C4-2B (cell line): Measurements from ENCODE around the gene INPP5F.
A peak's percentile ranks its signal among the peaks of the same experiment; 100 is the strongest.

Experiments used
- H3K27ac ChIP-seq: fragments of 450-650 bp; 2 replicates; pipeline ENCODE4 v1.5.1; 2017
- ZFX ChIP-seq: fragments of 450-650 bp; IDR thresholded peaks from 2 replicates; pipeline ENCODE4 v1.6.1; 2017
- TF ChIP-seq, protein P1 (sequence below): fragments of 450-650 bp; conservative IDR thresholded peaks from 2 replicates; pipeline ENCODE4 v1.5.1; 2017; ENCODE audit warnings: mild to moderate bottlenecking

INPP5F gene, protein sequence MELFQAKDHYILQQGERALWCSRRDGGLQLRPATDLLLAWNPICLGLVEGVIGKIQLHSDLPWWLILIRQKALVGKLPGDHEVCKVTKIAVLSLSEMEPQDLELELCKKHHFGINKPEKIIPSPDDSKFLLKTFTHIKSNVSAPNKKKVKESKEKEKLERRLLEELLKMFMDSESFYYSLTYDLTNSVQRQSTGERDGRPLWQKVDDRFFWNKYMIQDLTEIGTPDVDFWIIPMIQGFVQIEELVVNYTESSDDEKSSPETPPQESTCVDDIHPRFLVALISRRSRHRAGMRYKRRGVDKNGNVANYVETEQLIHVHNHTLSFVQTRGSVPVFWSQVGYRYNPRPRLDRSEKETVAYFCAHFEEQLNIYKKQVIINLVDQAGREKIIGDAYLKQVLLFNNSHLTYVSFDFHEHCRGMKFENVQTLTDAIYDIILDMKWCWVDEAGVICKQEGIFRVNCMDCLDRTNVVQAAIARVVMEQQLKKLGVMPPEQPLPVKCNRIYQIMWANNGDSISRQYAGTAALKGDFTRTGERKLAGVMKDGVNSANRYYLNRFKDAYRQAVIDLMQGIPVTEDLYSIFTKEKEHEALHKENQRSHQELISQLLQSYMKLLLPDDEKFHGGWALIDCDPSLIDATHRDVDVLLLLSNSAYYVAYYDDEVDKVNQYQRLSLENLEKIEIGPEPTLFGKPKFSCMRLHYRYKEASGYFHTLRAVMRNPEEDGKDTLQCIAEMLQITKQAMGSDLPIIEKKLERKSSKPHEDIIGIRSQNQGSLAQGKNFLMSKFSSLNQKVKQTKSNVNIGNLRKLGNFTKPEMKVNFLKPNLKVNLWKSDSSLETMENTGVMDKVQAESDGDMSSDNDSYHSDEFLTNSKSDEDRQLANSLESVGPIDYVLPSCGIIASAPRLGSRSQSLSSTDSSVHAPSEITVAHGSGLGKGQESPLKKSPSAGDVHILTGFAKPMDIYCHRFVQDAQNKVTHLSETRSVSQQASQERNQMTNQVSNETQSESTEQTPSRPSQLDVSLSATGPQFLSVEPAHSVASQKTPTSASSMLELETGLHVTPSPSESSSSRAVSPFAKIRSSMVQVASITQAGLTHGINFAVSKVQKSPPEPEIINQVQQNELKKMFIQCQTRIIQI

DNA sequence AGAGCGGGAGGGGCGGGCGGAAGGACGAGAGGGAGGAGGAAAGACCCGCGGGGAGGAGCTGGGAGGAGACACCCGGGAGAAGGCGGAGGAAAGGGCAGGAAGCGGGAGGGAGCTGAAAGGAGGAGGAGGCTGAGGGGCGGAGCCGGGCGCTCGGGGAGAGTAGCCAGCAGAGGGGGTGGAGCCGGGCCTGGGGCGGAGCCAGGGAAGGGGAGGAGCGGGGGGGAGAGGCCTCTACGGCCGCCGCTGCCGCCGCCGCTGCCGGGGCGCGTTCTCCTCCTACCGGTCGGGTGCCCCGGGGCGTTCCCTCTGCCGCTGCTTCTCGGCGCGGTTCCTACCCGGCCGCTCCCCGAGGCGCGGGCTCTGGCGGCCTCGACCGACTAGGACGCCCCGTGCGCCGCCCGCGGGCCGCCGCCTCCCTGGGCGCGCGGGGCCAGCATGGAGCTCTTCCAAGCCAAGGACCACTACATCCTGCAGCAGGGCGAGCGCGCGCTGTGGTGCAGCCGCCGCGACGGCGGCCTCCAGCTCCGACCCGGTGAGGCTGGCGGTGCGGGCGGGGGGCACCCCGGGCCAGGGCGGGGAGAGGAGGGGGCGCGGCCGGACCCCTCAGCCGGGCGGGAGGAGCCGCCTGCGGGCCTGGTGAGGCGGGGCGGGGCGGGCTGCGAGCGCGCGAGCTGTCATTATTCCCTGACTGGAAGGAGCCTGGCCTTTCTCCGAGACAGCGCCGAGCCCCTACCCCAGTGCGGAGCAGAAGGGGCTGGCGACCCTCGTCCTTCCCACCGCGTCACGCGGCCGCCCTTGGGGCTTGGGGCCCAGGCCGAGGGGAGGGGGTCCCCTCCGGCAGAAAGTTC lies at the start of gene INPP5F:
TSS of gene INPP5F (plus strand) at position 223 of the 848 bp plus-strand sequence. CDS start at position 436, 213 bp downstream.
- peak within 1 kb of the TSS; percentile 79 for H3K27ac ChIP-seq
- TF ChIP-seq, protein P1, sequence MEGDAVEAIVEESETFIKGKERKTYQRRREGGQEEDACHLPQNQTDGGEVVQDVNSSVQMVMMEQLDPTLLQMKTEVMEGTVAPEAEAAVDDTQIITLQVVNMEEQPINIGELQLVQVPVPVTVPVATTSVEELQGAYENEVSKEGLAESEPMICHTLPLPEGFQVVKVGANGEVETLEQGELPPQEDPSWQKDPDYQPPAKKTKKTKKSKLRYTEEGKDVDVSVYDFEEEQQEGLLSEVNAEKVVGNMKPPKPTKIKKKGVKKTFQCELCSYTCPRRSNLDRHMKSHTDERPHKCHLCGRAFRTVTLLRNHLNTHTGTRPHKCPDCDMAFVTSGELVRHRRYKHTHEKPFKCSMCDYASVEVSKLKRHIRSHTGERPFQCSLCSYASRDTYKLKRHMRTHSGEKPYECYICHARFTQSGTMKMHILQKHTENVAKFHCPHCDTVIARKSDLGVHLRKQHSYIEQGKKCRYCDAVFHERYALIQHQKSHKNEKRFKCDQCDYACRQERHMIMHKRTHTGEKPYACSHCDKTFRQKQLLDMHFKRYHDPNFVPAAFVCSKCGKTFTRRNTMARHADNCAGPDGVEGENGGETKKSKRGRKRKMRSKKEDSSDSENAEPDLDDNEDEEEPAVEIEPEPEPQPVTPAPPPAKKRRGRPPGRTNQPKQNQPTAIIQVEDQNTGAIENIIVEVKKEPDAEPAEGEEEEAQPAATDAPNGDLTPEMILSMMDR: peak; percentile 24
- TF ChIP-seq ZFX: peak; percentile 51

DNA sequence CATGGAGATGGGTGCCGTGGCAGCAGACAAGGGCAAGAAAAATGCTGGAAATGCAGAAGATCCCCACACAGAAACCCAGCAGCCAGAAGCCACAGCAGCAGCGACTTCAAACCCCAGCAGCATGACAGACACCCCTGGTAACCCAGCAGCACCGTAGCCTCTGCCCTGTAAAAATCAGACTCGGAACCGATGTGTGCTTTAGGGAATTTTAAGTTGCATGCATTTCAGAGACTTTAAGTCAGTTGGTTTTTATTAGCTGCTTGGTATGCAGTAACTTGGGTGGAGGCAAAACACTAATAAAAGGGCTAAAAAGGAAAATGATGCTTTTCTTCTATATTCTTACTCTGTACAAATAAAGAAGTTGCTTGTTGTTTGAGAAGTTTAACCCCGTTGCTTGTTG lies 48.7 kb upstream of the INPP5F start:
- TF ChIP-seq, protein P1: no peak
- TF ChIP-seq ZFX: no peak
- no peak overlapping the region for H3K27ac ChIP-seq

DNA sequence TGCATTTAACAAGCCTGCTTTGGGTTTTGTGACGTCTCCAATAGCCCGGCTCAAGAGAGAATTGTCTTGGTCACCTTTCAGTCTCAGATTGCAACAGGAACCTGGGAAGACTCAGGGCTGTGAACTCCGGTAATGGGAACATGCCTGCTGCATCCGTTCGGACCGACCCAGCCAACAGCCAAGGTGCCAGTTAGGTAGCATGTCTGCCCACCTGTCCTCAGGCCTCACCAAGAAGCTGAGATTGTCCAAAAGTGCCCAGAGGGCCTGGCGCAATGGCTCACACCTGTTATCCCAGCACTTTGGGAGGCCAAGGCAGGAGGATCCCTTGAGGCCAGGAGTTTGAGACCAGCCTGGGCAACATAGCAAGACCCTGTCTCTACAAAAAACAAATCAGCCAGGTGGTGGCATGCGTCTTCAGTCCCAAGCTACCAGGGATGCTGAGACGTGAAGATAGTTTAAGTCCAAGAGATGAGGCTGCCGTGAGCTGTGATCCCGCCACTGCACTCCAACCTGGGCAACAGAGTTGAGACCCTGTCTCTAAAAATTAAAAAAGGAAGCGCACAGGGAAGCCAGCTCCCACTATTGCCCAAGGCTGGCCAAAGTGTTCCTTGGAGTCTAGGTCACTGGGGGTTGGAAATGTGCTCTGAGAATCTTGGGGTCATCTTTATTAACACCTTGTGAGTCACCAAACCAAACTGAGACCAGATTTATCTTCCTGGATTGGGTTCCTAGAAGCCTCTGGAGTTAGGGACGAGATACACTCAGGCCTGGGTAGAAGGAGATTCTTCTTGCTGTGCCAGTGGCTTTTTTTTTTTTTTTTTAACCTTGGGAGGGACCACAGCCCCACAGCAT lies 47.7 kb upstream of the INPP5F start:
- no peak overlapping the region for H3K27ac ChIP-seq
- TF ChIP-seq, protein P1: no peak
- TF ChIP-seq ZFX: no peak

GRCh38 chr10:119679480-119679829 lies 46.4 kb upstream of the INPP5F start:
- H3K27ac ChIP-seq: no peak overlapping the region
- TF ChIP-seq, protein P1: no peak
- TF ChIP-seq ZFX: no peak

DNA sequence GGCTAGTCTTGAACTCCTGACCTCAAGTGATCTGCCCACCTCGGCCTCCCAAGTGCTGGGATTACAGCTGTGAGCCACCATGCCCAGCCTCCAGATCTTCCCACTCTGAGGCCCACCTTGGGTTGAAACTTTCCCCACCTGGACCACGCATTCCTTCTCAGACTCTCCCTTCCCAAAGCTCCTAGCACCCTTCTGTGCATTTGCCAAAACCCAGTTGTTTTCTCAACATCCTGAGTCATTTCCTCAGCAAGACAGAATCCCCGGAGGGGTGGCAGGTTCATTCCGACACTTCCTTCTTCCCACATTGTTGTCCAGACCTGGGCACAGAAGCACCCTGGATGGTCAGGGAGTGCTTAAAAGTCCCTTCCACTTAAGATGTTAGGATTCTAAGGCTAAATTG lies 45.8 kb upstream of the INPP5F start:
- TF ChIP-seq, protein P1: no peak
- no peak for TF ChIP-seq ZFX

GRCh38 chr10:119680650-119681081 lies 45.2 kb upstream of the INPP5F start:
- no peak overlapping the region for H3K27ac ChIP-seq
- TF ChIP-seq, protein P1: no peak
- TF ChIP-seq ZFX: no peak

More for the DNA sequence above, 45.8 kb upstream of the INPP5F start:
- H3K27ac ChIP-seq: no peak overlapping the region
